GM23248 (cell line): Measurements from ENCODE around the gene COL13A1.

ENCODE experiments used
- EZH2 ChIP-seq: fragments of 200-600 bp; sonication (generic); IDR thresholded peaks from 2 replicates; pipeline ENCODE4 v1.6.1; 2018; ENCODE audit warnings: antibody characterized with exemption, mild to moderate bottlenecking; ENCODE audit not compliant: insufficient read depth, poor library complexity, severe bottlenecking
- EZH2phosphoT487 ChIP-seq: fragments of 200-600 bp; sonication (generic); IDR thresholded peaks from 2 replicates; pipeline ENCODE4 v1.6.1; 2018; ENCODE audit warnings: antibody characterized with exemption, moderate library complexity, mild to moderate bottlenecking, low read depth; ENCODE audit not compliant: insufficient read depth

GRCh38 chr10:69802424-69803161, 887 bp downstream of the COL13A1 start:
- TF ChIP-seq EZH2phosphoT487, result no peak
- no peak for TF ChIP-seq EZH2
